Measurements from ENCODE around the gene COA4.

DNA sequence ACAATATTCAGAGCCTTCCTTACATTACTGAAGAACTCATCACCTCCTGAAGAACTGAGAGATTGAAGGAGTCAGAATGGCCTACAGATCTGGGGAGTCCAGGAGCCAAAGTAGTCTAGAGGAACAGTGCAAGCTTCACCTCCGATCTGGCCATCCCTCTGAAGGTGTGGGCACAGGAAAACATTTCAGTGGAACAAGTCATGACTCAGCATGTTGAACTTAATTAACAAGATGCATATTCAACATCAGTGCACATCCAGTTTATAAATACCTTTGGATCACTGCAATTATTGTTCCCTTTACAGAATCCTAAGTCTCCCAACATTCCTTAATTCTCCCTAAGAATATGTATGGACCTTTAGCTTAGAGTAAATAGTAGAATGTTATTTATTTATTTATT is 25.7 kb upstream of the COA4 start:
- no peak for TF ChIP-seq GATA2 (IDR thresholded peaks at IDR 0.05; ENCODE audit: low read depth, low read length)
- TF ChIP-seq GATA3 (IDR thresholded peaks at IDR 0.05; ENCODE audit: low read depth, low read length) = no peak

Measured in SH-SY5Y (cell line).